HL-60 (cell line): ENCODE measurements around the gene KANK3.

Source experiments
- GABPA ChIP-seq: IDR thresholded peaks from 2 replicates; pipeline ENCODE4 v1.6.1; 2012; ENCODE audit warnings: low read depth
- POLR2AphosphoS5 ChIP-seq: IDR thresholded peaks from 2 replicates; pipeline ENCODE4 v1.6.1; 2012; ENCODE audit warnings: low read depth
- SPI1 ChIP-seq: IDR thresholded peaks from 2 replicates; pipeline ENCODE4 v1.6.1; 2012; ENCODE audit warnings: low read depth, mild to moderate bottlenecking, borderline replicate concordance
- TF ChIP-seq, protein P1 (sequence below): IDR thresholded peaks from one replicate; pipeline ENCODE4 v1.5.1; 2011; ENCODE audit warnings: low read length, control low read depth, inconsistent platforms; ENCODE audit not compliant: insufficient read depth
- TF ChIP-seq, protein P2 (sequence below): IDR thresholded peaks from 2 replicates; pipeline ENCODE4 v1.6.1; 2012; ENCODE audit warnings: low read depth; ENCODE audit not compliant: insufficient replicate concordance

DNA sequence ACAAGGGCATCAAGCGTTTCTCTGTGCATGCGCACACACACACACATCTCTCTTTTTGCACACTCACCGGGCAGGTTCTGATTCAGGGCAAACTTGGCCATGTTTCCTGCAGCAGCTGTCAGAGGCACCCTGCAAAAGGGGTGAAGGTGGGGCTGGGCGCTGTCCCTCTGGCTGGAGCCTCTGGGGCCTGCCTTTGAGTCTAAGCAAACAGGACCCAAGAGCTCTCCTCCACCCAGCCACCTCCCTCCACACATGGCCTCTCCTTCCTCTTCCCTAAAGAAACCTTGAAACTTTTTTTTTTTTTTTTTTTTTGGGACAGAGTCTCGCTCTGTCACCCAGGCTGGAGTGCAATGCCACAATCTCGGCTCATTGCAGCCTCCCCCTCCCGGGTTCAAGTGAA, 5.3 kb downstream of the KANK3 start:
- TF ChIP-seq, protein P1, sequence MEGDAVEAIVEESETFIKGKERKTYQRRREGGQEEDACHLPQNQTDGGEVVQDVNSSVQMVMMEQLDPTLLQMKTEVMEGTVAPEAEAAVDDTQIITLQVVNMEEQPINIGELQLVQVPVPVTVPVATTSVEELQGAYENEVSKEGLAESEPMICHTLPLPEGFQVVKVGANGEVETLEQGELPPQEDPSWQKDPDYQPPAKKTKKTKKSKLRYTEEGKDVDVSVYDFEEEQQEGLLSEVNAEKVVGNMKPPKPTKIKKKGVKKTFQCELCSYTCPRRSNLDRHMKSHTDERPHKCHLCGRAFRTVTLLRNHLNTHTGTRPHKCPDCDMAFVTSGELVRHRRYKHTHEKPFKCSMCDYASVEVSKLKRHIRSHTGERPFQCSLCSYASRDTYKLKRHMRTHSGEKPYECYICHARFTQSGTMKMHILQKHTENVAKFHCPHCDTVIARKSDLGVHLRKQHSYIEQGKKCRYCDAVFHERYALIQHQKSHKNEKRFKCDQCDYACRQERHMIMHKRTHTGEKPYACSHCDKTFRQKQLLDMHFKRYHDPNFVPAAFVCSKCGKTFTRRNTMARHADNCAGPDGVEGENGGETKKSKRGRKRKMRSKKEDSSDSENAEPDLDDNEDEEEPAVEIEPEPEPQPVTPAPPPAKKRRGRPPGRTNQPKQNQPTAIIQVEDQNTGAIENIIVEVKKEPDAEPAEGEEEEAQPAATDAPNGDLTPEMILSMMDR = no peak
- no peak for TF ChIP-seq SPI1
- no peak for TF ChIP-seq POLR2AphosphoS5
- TF ChIP-seq, protein P2, sequence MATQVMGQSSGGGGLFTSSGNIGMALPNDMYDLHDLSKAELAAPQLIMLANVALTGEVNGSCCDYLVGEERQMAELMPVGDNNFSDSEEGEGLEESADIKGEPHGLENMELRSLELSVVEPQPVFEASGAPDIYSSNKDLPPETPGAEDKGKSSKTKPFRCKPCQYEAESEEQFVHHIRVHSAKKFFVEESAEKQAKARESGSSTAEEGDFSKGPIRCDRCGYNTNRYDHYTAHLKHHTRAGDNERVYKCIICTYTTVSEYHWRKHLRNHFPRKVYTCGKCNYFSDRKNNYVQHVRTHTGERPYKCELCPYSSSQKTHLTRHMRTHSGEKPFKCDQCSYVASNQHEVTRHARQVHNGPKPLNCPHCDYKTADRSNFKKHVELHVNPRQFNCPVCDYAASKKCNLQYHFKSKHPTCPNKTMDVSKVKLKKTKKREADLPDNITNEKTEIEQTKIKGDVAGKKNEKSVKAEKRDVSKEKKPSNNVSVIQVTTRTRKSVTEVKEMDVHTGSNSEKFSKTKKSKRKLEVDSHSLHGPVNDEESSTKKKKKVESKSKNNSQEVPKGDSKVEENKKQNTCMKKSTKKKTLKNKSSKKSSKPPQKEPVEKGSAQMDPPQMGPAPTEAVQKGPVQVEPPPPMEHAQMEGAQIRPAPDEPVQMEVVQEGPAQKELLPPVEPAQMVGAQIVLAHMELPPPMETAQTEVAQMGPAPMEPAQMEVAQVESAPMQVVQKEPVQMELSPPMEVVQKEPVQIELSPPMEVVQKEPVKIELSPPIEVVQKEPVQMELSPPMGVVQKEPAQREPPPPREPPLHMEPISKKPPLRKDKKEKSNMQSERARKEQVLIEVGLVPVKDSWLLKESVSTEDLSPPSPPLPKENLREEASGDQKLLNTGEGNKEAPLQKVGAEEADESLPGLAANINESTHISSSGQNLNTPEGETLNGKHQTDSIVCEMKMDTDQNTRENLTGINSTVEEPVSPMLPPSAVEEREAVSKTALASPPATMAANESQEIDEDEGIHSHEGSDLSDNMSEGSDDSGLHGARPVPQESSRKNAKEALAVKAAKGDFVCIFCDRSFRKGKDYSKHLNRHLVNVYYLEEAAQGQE = no peak
- TF ChIP-seq GABPA = no peak
